Liver (tissue), 9 donors: ENCODE data around the gene MNAT1. TPM values are rescaled to one million over a fixed set of nuclear protein-coding genes. Genes with fewer than 3 reads are reported as not detected.

Source experiments
- DNase-seq: peaks from one replicate; pipeline ENCODE4 v3.0.0-alpha.2; 2017; ENCODE audit warnings: low spot score
- H3K27ac ChIP-seq, 2 donors: one replicate each; pipeline ENCODE4 v1.7.0; 2013; ENCODE audit warnings: inconsistent platforms in 2 of 2, low read length in 2 of 2, control low read depth in 1 of 2, low read depth in 1 of 2, mild to moderate bottlenecking in 1 of 2
- H3K27me3 ChIP-seq, 4 donors: one replicate each; pipeline versions ENCODE4 v1.6.1 to v1.7.0; 2013; ENCODE audit warnings: low read length in 3 of 4, inconsistent platforms in 1 of 4, mild to moderate bottlenecking in 1 of 4, moderate library complexity in 1 of 4; ENCODE audit not compliant: control insufficient read depth in 4 of 4, insufficient read depth in 4 of 4
- H3K36me3 ChIP-seq, 4 donors: one replicate each; pipeline versions ENCODE4 v1.6.1 to v1.7.0; 2013; ENCODE audit warnings: low read length in 3 of 4, mild to moderate bottlenecking in 3 of 4, low read depth in 1 of 4, moderate library complexity in 1 of 4; ENCODE audit not compliant: control insufficient read depth in 4 of 4, insufficient read depth in 3 of 4
- H3K4me1 ChIP-seq, 4 donors: one replicate each; pipeline versions ENCODE4 v1.6.1 to v1.7.0; 2013; ENCODE audit warnings: low read length in 3 of 4, mild to moderate bottlenecking in 3 of 4, moderate library complexity in 1 of 4; ENCODE audit not compliant: control insufficient read depth in 4 of 4, insufficient read depth in 4 of 4
- H3K4me3 ChIP-seq, 3 donors: one replicate each; pipeline versions ENCODE4 v1.6.1 to v1.7.0; 2013; ENCODE audit warnings: low read length in 3 of 3, control low read depth in 1 of 3, low read depth in 1 of 3, mild to moderate bottlenecking in 1 of 3
- H3K9ac ChIP-seq, 2 donors: one replicate each; pipeline ENCODE4 v1.7.0; 2013; ENCODE audit warnings: low read length in 2 of 2, mild to moderate bottlenecking in 2 of 2, moderate library complexity in 2 of 2, control low read depth in 1 of 2, low read depth in 1 of 2
- H3K9me3 ChIP-seq, 4 donors: one replicate each; pipeline versions ENCODE4 v1.6.1 to v1.7.0; 2013; ENCODE audit warnings: low read length in 3 of 4; ENCODE audit not compliant: control insufficient read depth in 4 of 4
- ATF3 ChIP-seq: IDR thresholded peaks from 2 replicates; pipeline ENCODE4 v1.6.1; 2016; ENCODE audit warnings: antibody characterized with exemption
- EGR1 ChIP-seq, 2 donors: IDR thresholded peaks; 2 replicates each; pipeline ENCODE4 v1.6.1; 2016 to 2018; ENCODE audit warnings: antibody characterized with exemption in 2 of 2, low read depth in 2 of 2
- FOXA1 ChIP-seq: IDR thresholded peaks from 2 replicates; pipeline ENCODE4 v1.6.1; 2016; ENCODE audit warnings: antibody characterized with exemption
- FOXA2 ChIP-seq: IDR thresholded peaks from 2 replicates; pipeline ENCODE4 v1.6.1; 2016; ENCODE audit warnings: antibody characterized with exemption
- GABPA ChIP-seq, 2 donors: IDR thresholded peaks in 1 of 2; conservative IDR thresholded peaks in 1 of 2; 2 replicates each; pipeline ENCODE4 v1.6.1; 2016; ENCODE audit warnings: antibody characterized with exemption in 2 of 2, mild to moderate bottlenecking in 1 of 2, moderate library complexity in 1 of 2
- HNF4A ChIP-seq, 2 donors: conservative IDR thresholded peaks; 2 replicates each; pipeline ENCODE4 v1.6.1; 2016; ENCODE audit warnings: antibody characterized with exemption in 2 of 2, mild to moderate bottlenecking in 2 of 2
- HNF4G ChIP-seq: IDR thresholded peaks from 2 replicates; pipeline ENCODE4 v1.6.1; 2016; ENCODE audit warnings: antibody characterized with exemption
- JUND ChIP-seq, 2 donors: IDR thresholded peaks; 2 replicates each; pipeline ENCODE4 v1.6.1; 2016; ENCODE audit warnings: antibody characterized with exemption in 2 of 2
- NR2F2 ChIP-seq: IDR thresholded peaks from 2 replicates; pipeline ENCODE4 v1.6.1; 2016; ENCODE audit warnings: antibody characterized with exemption
- RAD21 ChIP-seq, 2 donors: IDR thresholded peaks; 2 replicates each; pipeline ENCODE4 v1.6.1; 2016; ENCODE audit warnings: antibody characterized with exemption in 2 of 2, mild to moderate bottlenecking in 2 of 2
- RXRA ChIP-seq, 2 donors: IDR thresholded peaks; 2 replicates each; pipeline ENCODE4 v1.6.1; 2017 to 2018; ENCODE audit warnings: antibody characterized with exemption in 2 of 2, mild to moderate bottlenecking in 1 of 2
- SP1 ChIP-seq: IDR thresholded peaks from 2 replicates; pipeline ENCODE4 v1.6.1; 2018; ENCODE audit warnings: antibody characterized with exemption, mild to moderate bottlenecking
- TAF1 ChIP-seq: conservative IDR thresholded peaks from 2 replicates; pipeline ENCODE4 v1.6.1; 2016; ENCODE audit warnings: antibody characterized with exemption, mild to moderate bottlenecking
- YY1 ChIP-seq: IDR thresholded peaks from 2 replicates; pipeline ENCODE4 v1.6.1; 2016; ENCODE audit warnings: antibody characterized with exemption, mild to moderate bottlenecking
- polyA plus RNA-seq, 2 donors: library from polyadenylated mRNA; stranded (reverse) in 1 of 2; unstranded in 1 of 2; fragments of 200-250 nt in 1 of 2; fragments of >200 nt in 1 of 2; fragmentation: Nextera tagmentation in 1 of 2; extraction: Ambion mirVana in 1 of 2; gene quantifications; one replicate each; pipeline versions ENCODE4 v1.2.1 to v1.2.3, GENCODE V29; 2013 to 2015
- total RNA-seq, 2 donors: library from RNA; depleted of rRNA; stranded (reverse); fragments of >200 nt; gene quantifications; one replicate each; pipeline ENCODE4 v1.2.3, GENCODE V29; 2014
- TF ChIP-seq, protein P1 (sequence below): fragments of 150-350 bp; IDR thresholded peaks from 2 replicates; pipeline ENCODE4 v1.5.1; 2017; ENCODE audit warnings: improper control_type of control experiment, low read depth, low read length; ENCODE audit not compliant: missing input control
- TF ChIP-seq, protein P2 (sequence below): IDR thresholded peaks from 2 replicates; pipeline ENCODE4 v1.6.1; 2016; ENCODE audit warnings: antibody characterized with exemption, mild to moderate bottlenecking
- TF ChIP-seq, protein P3 (sequence below): IDR thresholded peaks from 2 replicates; pipeline ENCODE4 v1.6.1; 2016; ENCODE audit warnings: antibody characterized with exemption
- TF ChIP-seq, protein P4 (sequence below): IDR thresholded peaks from 2 replicates; pipeline ENCODE4 v1.6.1; 2016; ENCODE audit warnings: antibody characterized with exemption
- donor health status: healthy.
- donor health status: healthy.
- donor health status: healthy.
- donor health status: healthy.
- donor health status: healthy.

The MNAT1 gene
- total and polyA plus RNA-seq, 4 donors, result 8.9 to 18.5 (median 14.6) TPM

- no peak for DNase-seq
- Histone ChIP-seq H3K9me3 (no peaks in the 10 kb centered on the region), H3K4me3 (no peak overlapping the region), H3K36me3 (no peaks in the 10 kb centered on the region), H3K9ac (no peak overlapping the region), H3K27ac (no peak overlapping the region), H3K27me3 (no peaks in the 10 kb centered on the region), H3K4me1 (no peaks in the 10 kb centered on the region)
- TF ChIP-seq, protein P1, sequence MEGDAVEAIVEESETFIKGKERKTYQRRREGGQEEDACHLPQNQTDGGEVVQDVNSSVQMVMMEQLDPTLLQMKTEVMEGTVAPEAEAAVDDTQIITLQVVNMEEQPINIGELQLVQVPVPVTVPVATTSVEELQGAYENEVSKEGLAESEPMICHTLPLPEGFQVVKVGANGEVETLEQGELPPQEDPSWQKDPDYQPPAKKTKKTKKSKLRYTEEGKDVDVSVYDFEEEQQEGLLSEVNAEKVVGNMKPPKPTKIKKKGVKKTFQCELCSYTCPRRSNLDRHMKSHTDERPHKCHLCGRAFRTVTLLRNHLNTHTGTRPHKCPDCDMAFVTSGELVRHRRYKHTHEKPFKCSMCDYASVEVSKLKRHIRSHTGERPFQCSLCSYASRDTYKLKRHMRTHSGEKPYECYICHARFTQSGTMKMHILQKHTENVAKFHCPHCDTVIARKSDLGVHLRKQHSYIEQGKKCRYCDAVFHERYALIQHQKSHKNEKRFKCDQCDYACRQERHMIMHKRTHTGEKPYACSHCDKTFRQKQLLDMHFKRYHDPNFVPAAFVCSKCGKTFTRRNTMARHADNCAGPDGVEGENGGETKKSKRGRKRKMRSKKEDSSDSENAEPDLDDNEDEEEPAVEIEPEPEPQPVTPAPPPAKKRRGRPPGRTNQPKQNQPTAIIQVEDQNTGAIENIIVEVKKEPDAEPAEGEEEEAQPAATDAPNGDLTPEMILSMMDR, result no peak
- TF ChIP-seq ATF3, result no peak
- no peak for TF ChIP-seq RAD21 (IDR thresholded peaks at IDR 0.05)
- TF ChIP-seq TAF1, result no peak
- no peak for TF ChIP-seq JUND (IDR thresholded peaks at IDR 0.05)
- no peak for TF ChIP-seq YY1
- TF ChIP-seq, protein P2, sequence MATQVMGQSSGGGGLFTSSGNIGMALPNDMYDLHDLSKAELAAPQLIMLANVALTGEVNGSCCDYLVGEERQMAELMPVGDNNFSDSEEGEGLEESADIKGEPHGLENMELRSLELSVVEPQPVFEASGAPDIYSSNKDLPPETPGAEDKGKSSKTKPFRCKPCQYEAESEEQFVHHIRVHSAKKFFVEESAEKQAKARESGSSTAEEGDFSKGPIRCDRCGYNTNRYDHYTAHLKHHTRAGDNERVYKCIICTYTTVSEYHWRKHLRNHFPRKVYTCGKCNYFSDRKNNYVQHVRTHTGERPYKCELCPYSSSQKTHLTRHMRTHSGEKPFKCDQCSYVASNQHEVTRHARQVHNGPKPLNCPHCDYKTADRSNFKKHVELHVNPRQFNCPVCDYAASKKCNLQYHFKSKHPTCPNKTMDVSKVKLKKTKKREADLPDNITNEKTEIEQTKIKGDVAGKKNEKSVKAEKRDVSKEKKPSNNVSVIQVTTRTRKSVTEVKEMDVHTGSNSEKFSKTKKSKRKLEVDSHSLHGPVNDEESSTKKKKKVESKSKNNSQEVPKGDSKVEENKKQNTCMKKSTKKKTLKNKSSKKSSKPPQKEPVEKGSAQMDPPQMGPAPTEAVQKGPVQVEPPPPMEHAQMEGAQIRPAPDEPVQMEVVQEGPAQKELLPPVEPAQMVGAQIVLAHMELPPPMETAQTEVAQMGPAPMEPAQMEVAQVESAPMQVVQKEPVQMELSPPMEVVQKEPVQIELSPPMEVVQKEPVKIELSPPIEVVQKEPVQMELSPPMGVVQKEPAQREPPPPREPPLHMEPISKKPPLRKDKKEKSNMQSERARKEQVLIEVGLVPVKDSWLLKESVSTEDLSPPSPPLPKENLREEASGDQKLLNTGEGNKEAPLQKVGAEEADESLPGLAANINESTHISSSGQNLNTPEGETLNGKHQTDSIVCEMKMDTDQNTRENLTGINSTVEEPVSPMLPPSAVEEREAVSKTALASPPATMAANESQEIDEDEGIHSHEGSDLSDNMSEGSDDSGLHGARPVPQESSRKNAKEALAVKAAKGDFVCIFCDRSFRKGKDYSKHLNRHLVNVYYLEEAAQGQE, result no peak
- TF ChIP-seq FOXA2, result no peak
- TF ChIP-seq EGR1 (IDR thresholded peaks at IDR 0.05; ENCODE audit: low read depth in 2 of 2), result no peak
- TF ChIP-seq HNF4A (conservative IDR thresholded peaks at IDR 0.05), result no peak
- no peak for TF ChIP-seq RXRA (IDR thresholded peaks at IDR 0.05)
- TF ChIP-seq, protein P3, sequence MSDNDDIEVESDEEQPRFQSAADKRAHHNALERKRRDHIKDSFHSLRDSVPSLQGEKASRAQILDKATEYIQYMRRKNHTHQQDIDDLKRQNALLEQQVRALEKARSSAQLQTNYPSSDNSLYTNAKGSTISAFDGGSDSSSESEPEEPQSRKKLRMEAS, result no peak
- no peak for TF ChIP-seq NR2F2
- no peak for TF ChIP-seq FOXA1
- TF ChIP-seq, protein P4, sequence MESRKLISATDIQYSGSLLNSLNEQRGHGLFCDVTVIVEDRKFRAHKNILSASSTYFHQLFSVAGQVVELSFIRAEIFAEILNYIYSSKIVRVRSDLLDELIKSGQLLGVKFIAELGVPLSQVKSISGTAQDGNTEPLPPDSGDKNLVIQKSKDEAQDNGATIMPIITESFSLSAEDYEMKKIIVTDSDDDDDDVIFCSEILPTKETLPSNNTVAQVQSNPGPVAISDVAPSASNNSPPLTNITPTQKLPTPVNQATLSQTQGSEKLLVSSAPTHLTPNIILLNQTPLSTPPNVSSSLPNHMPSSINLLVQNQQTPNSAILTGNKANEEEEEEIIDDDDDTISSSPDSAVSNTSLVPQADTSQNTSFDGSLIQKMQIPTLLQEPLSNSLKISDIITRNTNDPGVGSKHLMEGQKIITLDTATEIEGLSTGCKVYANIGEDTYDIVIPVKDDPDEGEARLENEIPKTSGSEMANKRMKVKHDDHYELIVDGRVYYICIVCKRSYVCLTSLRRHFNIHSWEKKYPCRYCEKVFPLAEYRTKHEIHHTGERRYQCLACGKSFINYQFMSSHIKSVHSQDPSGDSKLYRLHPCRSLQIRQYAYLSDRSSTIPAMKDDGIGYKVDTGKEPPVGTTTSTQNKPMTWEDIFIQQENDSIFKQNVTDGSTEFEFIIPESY, result no peak
- TF ChIP-seq SP1, result no peak
- no peak for TF ChIP-seq GABPA (IDR thresholded peaks at IDR 0.05 in 1 of 2, conservative IDR thresholded peaks at IDR 0.05 in 1 of 2)
- TF ChIP-seq HNF4G, result no peak
Measured at GRCh38 chr14:60744566-60744965, 10.0 kb downstream of the MNAT1 start.
